HepG2 (cell line): ENCODE results near the gene ADM. TPM values are rescaled to one million over a fixed set of nuclear protein-coding genes. Genes with fewer than 3 reads are reported as not detected.

Experiments
- HDAC6 ChIP-seq: fragments of 200-600 bp; sonication (generic); IDR thresholded peaks from 2 replicates; pipeline ENCODE4 v1.7.0; 2017; ENCODE audit warnings: mild to moderate bottlenecking, antibody characterized with exemption, low read length, low read depth
- NFE2 ChIP-seq: sonication (generic); formaldehyde crosslinking; IDR thresholded peaks from 2 replicates; pipeline ENCODE4 v1.4.0; 2020; ENCODE audit warnings: missing genetic modification reagents
- NR2F1 ChIP-seq, 2 experiments: fragments of 450-650 bp in 1 of 2; formaldehyde crosslinking in 1 of 2; IDR thresholded peaks; 2 replicates each; pipeline versions ENCODE4 v1.5.0 to v1.6.1; 2016 to 2020; ENCODE audit warnings: mild to moderate bottlenecking in 1 of 2, missing compliant biosample characterization in 1 of 2, missing genetic modification reagents in 1 of 2, moderate library complexity in 1 of 2
- PHF21A ChIP-seq: sonication (generic); formaldehyde crosslinking; IDR thresholded peaks from 2 replicates; pipeline ENCODE4 v1.5.0; 2020; ENCODE audit warnings: mild to moderate bottlenecking, missing genetic modification reagents
- RCOR2 ChIP-seq: IDR thresholded peaks from 2 replicates; pipeline ENCODE4 v1.6.1; 2016; ENCODE audit warnings: missing biosample characterization, missing genetic modification reagents
- SETDB1 ChIP-seq: sonication (generic); formaldehyde crosslinking; IDR thresholded peaks from 2 replicates; pipeline ENCODE4 v1.5.1; 2020; ENCODE audit warnings: missing genetic modification reagents, mild to moderate bottlenecking, borderline replicate concordance
- SRSF4 ChIP-seq: fragments of 200-400 bp; formaldehyde crosslinking; IDR thresholded peaks from one replicate; pipeline ENCODE4 v1.6.1; 2018; ENCODE audit warnings: mild to moderate bottlenecking, low read depth, low read length, moderate library complexity; ENCODE audit not compliant: poor library complexity, severe bottlenecking
- U2AF1 ChIP-seq: fragments of 200-400 bp; formaldehyde crosslinking; optimal IDR thresholded peaks from 2 replicates; pipeline ENCODE3; 2017; ENCODE audit warnings: mild to moderate bottlenecking, low read depth, low read length
- ZBTB7B ChIP-seq: sonication (generic); formaldehyde crosslinking; IDR thresholded peaks from 2 replicates; pipeline ENCODE4 v1.4.0; 2020; ENCODE audit warnings: missing genetic modification reagents
- ZNF121 ChIP-seq: sonication (generic); formaldehyde crosslinking; IDR thresholded peaks from 2 replicates; pipeline ENCODE4 v1.5.0; 2020; ENCODE audit warnings: mild to moderate bottlenecking, missing genetic modification reagents
- ZNF124 ChIP-seq: sonication (generic); formaldehyde crosslinking; IDR thresholded peaks from 2 replicates; pipeline ENCODE4 v1.4.0; 2020; ENCODE audit warnings: missing genetic modification reagents
- ZNF225 ChIP-seq: sonication (generic); formaldehyde crosslinking; IDR thresholded peaks from 2 replicates; pipeline ENCODE4 v1.4.0; 2020; ENCODE audit warnings: mild to moderate bottlenecking, missing genetic modification reagents
- ZNF605 ChIP-seq: sonication (generic); formaldehyde crosslinking; IDR thresholded peaks from 2 replicates; pipeline ENCODE4 v1.8.0; 2022; ENCODE audit warnings: mild to moderate bottlenecking, missing genetic modification reagents
- ZNF607 ChIP-seq: sonication (generic); formaldehyde crosslinking; IDR thresholded peaks from 2 replicates; pipeline ENCODE4 v1.5.1; 2020; ENCODE audit warnings: missing genetic modification reagents, mild to moderate bottlenecking, borderline replicate concordance
- ZNF782 ChIP-seq: sonication (generic); formaldehyde crosslinking; IDR thresholded peaks from 2 replicates; pipeline ENCODE4 v1.4.0; 2020; ENCODE audit warnings: missing genetic modification reagents, mild to moderate bottlenecking, borderline replicate concordance
- ZNF788 ChIP-seq: sonication (generic); formaldehyde crosslinking; IDR thresholded peaks from 2 replicates; pipeline ENCODE4 v1.5.0; 2020; ENCODE audit warnings: mild to moderate bottlenecking, missing genetic modification reagents, borderline replicate concordance
- polyA plus RNA-seq, 8 experiments: library from polyadenylated mRNA; depleted of rRNA in 3 of 8; stranded (reverse) in 7 of 8; unstranded in 1 of 8; fragments of >200 nt; fragmentation: Illumina TruSeq in 4 of 8; extraction: Trizol in 4 of 8; gene quantifications; 2 replicates each; pipeline versions ENCODE4 v1.2.1 to v1.2.3, GENCODE V29; 2011 to 2016; ENCODE audit warnings: low read depth in 4 of 8, missing spikeins in 1 of 8, mixed read lengths in 1 of 8; ENCODE audit not compliant: insufficient read depth in 1 of 8
- total RNA-seq, 5 experiments: library from RNA; depleted of rRNA; stranded (reverse); fragments of >200 nt; fragmentation: Illumina TruSeq; extraction: Trizol; gene quantifications; 2 replicates each; pipeline ENCODE4 v1.2.3, GENCODE V29; 2016; ENCODE audit warnings: low read depth in 1 of 5
- TF ChIP-seq, protein P1 (sequence below): sonication (generic); formaldehyde crosslinking; IDR thresholded peaks from 2 replicates; pipeline ENCODE4 v1.5.1; 2020; ENCODE audit warnings: mild to moderate bottlenecking, missing genetic modification reagents, borderline replicate concordance
- TF ChIP-seq, protein P2 (sequence below): sonication (generic); formaldehyde crosslinking; IDR thresholded peaks from 2 replicates; pipeline ENCODE4 v1.5.0; 2020; ENCODE audit warnings: mild to moderate bottlenecking, missing genetic modification reagents, borderline replicate concordance
- TF ChIP-seq, protein P3 (sequence below): sonication (generic); formaldehyde crosslinking; IDR thresholded peaks from 2 replicates; pipeline ENCODE4 v1.5.0; 2020; ENCODE audit warnings: mild to moderate bottlenecking, missing genetic modification reagents, moderate library complexity

Gene ADM
- total and polyA plus RNA-seq, 2 of the 13 experiments (the other 11 are each of a cell fraction or from before 2014, with no cell fraction given): 10.7 to 26.1 TPM

DNA sequence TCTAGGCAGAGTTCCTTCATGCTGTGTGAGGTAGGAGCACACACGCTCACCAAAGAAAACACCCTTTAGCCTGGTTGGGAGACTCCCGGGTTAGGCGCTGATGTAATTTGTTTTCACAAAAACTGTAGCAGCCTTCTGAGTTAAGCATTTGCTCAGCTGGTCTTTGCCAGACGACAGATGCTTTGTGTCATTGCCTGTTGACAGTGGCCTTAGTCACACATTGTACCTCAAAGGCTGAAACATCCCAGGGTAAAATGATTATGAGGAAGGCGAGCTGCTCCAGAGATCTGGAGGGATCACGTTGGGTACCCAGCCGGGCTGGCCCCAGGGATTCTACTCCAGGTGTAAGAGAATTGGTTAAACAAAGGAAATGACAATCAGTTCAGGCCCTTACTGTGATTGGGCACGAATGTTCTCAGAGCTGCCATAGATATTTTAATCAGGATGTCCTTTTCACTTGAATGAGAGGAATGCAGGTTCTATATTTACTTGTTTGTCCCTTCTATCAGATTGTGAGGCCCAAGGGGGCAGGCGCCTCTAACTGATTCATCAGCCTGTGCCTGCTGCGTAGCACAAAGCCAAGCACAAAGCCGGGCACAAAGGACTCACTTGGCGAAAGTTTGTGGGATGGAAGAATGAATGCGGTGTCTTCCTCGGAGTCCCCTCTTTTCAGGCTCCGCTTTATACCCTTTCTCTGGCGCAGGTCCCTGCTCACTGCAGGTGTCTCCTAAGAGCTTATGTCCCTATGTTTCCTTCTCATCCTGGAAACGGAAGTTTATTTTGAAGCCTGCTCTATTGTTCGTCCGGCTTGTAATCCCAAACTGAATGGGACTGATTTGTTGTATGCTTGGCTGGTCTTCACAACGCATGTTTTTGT is 47.1 kb downstream of the ADM start (continued):
- TF ChIP-seq, protein P1, sequence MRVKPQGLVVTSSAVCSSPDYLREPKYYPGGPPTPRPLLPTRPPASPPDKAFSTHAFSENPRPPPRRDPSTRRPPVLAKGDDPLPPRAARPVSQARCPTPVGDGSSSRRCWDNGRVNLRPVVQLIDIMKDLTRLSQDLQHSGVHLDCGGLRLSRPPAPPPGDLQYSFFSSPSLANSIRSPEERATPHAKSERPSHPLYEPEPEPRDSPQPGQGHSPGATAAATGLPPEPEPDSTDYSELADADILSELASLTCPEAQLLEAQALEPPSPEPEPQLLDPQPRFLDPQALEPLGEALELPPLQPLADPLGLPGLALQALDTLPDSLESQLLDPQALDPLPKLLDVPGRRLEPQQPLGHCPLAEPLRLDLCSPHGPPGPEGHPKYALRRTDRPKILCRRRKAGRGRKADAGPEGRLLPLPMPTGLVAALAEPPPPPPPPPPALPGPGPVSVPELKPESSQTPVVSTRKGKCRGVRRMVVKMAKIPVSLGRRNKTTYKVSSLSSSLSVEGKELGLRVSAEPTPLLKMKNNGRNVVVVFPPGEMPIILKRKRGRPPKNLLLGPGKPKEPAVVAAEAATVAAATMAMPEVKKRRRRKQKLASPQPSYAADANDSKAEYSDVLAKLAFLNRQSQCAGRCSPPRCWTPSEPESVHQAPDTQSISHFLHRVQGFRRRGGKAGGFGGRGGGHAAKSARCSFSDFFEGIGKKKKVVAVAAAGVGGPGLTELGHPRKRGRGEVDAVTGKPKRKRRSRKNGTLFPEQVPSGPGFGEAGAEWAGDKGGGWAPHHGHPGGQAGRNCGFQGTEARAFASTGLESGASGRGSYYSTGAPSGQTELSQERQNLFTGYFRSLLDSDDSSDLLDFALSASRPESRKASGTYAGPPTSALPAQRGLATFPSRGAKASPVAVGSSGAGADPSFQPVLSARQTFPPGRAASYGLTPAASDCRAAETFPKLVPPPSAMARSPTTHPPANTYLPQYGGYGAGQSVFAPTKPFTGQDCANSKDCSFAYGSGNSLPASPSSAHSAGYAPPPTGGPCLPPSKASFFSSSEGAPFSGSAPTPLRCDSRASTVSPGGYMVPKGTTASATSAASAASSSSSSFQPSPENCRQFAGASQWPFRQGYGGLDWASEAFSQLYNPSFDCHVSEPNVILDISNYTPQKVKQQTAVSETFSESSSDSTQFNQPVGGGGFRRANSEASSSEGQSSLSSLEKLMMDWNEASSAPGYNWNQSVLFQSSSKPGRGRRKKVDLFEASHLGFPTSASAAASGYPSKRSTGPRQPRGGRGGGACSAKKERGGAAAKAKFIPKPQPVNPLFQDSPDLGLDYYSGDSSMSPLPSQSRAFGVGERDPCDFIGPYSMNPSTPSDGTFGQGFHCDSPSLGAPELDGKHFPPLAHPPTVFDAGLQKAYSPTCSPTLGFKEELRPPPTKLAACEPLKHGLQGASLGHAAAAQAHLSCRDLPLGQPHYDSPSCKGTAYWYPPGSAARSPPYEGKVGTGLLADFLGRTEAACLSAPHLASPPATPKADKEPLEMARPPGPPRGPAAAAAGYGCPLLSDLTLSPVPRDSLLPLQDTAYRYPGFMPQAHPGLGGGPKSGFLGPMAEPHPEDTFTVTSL (CRISPR knock-in tag): peak; percentile 75; the same call in 1 of the 2 replicates
- no peak for TF ChIP-seq PHF21A (CRISPR knock-in tag)
- TF ChIP-seq RCOR2 (CRISPR knock-in tag): peak; percentile 68
- TF ChIP-seq, protein P2, sequence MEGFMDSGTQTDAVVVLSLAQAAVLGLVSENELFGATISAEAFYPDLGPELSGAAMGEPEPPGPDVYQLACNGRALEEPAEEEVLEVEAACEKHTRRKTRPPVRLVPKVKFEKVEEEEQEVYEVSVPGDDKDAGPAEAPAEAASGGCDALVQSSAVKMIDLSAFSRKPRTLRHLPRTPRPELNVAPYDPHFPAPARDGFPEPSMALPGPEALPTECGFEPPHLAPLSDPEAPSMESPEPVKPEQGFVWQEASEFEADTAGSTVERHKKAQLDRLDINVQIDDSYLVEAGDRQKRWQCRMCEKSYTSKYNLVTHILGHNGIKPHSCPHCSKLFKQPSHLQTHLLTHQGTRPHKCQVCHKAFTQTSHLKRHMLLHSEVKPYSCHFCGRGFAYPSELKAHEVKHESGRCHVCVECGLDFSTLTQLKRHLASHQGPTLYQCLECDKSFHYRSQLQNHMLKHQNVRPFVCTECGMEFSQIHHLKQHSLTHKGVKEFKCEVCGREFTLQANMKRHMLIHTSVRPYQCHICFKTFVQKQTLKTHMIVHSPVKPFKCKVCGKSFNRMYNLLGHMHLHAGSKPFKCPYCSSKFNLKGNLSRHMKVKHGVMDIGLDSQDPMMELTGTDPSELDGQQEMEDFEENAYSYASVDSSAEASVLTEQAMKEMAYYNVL (CRISPR knock-in tag): 0 out of 2 replicates have a peak, but pooled peaks have one; percentile 23
- no peak for TF ChIP-seq NFE2 (CRISPR knock-in tag)
- TF ChIP-seq ZNF124 (CRISPR knock-in tag): no peak
- TF ChIP-seq, protein P3, sequence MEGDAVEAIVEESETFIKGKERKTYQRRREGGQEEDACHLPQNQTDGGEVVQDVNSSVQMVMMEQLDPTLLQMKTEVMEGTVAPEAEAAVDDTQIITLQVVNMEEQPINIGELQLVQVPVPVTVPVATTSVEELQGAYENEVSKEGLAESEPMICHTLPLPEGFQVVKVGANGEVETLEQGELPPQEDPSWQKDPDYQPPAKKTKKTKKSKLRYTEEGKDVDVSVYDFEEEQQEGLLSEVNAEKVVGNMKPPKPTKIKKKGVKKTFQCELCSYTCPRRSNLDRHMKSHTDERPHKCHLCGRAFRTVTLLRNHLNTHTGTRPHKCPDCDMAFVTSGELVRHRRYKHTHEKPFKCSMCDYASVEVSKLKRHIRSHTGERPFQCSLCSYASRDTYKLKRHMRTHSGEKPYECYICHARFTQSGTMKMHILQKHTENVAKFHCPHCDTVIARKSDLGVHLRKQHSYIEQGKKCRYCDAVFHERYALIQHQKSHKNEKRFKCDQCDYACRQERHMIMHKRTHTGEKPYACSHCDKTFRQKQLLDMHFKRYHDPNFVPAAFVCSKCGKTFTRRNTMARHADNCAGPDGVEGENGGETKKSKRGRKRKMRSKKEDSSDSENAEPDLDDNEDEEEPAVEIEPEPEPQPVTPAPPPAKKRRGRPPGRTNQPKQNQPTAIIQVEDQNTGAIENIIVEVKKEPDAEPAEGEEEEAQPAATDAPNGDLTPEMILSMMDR (CRISPR knock-in tag): no peak
- TF ChIP-seq ZNF121 (CRISPR knock-in tag): no peak
- TF ChIP-seq ZNF607 (CRISPR knock-in tag): no peak; the same call in 1 of the 2 replicates
- TF ChIP-seq SETDB1 (CRISPR knock-in tag): no peak
- TF ChIP-seq ZNF788 (CRISPR knock-in tag): no peak
- no peak for TF ChIP-seq SRSF4
- no peak for TF ChIP-seq HDAC6
- TF ChIP-seq ZNF605 (CRISPR knock-in tag): peak; percentile 59; the same call in 1 of the 2 replicates
- no peak; a peak in 1 of 4 replicates for TF ChIP-seq NR2F1 (CRISPR knock-in tag; IDR thresholded peaks at IDR 0.05)
- no peak for TF ChIP-seq ZNF782 (CRISPR knock-in tag)
- no peak for TF ChIP-seq U2AF1
- no peak for TF ChIP-seq ZNF225
- TF ChIP-seq ZBTB7B (CRISPR knock-in tag): no peak
